ENCODE measurements around the gene THAP10. TPM values are rescaled to one million over a fixed set of nuclear protein-coding genes. Genes with fewer than 3 reads are reported as not detected.

Gene THAP10
- total and polyA plus RNA-seq, 2 donors (not counting 1 experiment from before 2014, with no cell fraction given), result 0.07 to 0.37 TPM

DNA sequence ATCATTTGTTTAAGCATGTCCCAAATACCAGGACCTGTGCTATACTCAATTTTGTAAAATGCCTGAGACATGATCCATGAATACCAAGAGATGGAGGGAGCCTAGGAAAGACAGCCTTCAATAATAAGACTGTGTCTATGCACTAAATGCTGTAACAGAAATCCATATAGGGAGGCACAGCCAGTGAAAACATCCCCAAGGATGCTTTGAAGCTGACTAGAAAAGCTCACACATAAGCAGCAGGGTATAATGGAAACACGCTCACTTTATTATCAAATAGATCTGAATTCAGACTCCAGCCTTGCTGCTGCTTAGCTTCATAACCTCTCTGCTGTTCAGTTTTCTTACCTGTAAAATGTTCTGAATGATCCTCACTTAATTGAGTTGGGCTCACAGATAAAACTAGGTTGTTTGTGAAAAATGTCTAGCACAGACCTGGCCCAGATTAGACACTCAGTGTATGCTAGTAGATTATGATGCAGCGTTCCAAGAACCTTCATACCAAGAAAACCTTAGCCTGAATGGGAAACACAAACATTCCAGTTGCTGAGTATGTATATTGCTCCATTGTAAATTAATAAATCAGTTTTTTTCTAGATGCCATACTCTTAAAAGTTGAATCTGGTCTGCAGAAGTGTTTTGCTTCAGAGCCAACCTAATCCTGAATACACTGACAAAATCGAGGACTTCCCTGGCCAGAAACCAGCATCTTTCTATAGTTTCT, 34.5 kb downstream of the THAP10 start:
- H3K9ac ChIP-seq (ENCODE audit: low read length), result no peak overlapping the region
- H3K27me3 Mint-ChIP-seq, result peaks cover 39% of the 10 kb centered on the region
- TF ChIP-seq, protein P1, sequence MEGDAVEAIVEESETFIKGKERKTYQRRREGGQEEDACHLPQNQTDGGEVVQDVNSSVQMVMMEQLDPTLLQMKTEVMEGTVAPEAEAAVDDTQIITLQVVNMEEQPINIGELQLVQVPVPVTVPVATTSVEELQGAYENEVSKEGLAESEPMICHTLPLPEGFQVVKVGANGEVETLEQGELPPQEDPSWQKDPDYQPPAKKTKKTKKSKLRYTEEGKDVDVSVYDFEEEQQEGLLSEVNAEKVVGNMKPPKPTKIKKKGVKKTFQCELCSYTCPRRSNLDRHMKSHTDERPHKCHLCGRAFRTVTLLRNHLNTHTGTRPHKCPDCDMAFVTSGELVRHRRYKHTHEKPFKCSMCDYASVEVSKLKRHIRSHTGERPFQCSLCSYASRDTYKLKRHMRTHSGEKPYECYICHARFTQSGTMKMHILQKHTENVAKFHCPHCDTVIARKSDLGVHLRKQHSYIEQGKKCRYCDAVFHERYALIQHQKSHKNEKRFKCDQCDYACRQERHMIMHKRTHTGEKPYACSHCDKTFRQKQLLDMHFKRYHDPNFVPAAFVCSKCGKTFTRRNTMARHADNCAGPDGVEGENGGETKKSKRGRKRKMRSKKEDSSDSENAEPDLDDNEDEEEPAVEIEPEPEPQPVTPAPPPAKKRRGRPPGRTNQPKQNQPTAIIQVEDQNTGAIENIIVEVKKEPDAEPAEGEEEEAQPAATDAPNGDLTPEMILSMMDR (IDR thresholded peaks at IDR 0.05), result no peak
- TF ChIP-seq EZH2 (IDR thresholded peaks at IDR 0.05; ENCODE audit: borderline replicate concordance, insufficient read depth, low read depth, low read length, poor library complexity, severe bottlenecking), result no peak
- no peak overlapping the region for H2AFZ ChIP-seq (ENCODE audit: insufficient read depth, low read depth, low read length, poor library complexity, severe bottlenecking)
- CTCF ChIA-PET, result no interaction called here
- no peaks in the 10 kb centered on the region for H3K79me2 ChIP-seq (ENCODE audit: control insufficient read depth, insufficient read depth, low read length)
- no peak for ATAC-seq (ENCODE audit: low read depth)
- no peak for DNase-seq
- no peak overlapping the region for H3K4me2 ChIP-seq (replicated peaks; ENCODE audit: low read depth, low read length, poor library complexity, severe bottlenecking)
- POLR2A ChIA-PET, result no interaction called here
- H3K27ac Mint-ChIP-seq, result no peak overlapping the region
- no peaks in the 10 kb centered on the region for H3K9me3 Mint-ChIP-seq (ENCODE audit: insufficient read depth)
- no peaks in the 10 kb centered on the region for H4K20me1 ChIP-seq (ENCODE audit: control insufficient read depth, insufficient read depth, low read length, poor library complexity, severe bottlenecking)
- intact Hi-C loops (cut with micrococcal nuclease), result no loop called here
- H3K36me3 ChIP-seq (replicated peaks in 1 of 2; ENCODE audit: control extremely low read depth in 1 of 2, control insufficient read depth in 1 of 2, extremely low read depth in 1 of 2, insufficient read depth in 2 of 2, low read length in 1 of 2), result no peaks in the 10 kb centered on the region
- H3K4me3 ChIP-seq (ENCODE audit: control extremely low read depth in 1 of 5, extremely low read depth in 1 of 5, insufficient read depth in 1 of 5, low read depth in 2 of 5, low read length in 4 of 5), result no peak overlapping the region
- H3K27ac ChIP-seq (ENCODE audit: low read length in 2 of 2), result no peak overlapping the region
- no peaks in the 10 kb centered on the region for H3K9me3 ChIP-seq (ENCODE audit: control extremely low read depth in 1 of 3, control insufficient read depth in 2 of 3, insufficient read depth in 1 of 3, low read length in 2 of 3)
- H3K4me3 Mint-ChIP-seq, result no peak overlapping the region
- peaks cover 11% of the 10 kb centered on the region for H3K4me1 Mint-ChIP-seq
- peaks cover 0 to 13% (median 6%) of the 10 kb centered on the region in 4 experiments for H3K27me3 ChIP-seq (replicated peaks in 1 of 4; ENCODE audit: control extremely low read depth in 1 of 4, control insufficient read depth in 3 of 4, insufficient read depth in 4 of 4, low read length in 3 of 4)
- peaks cover 0 to 9% of the 10 kb centered on the region in 2 donors for H3K4me1 ChIP-seq (ENCODE audit: control insufficient read depth in 2 of 2, insufficient read depth in 2 of 2, low read length in 2 of 2)
- WGBS (ENCODE audit: insufficient coverage), result 63% methylated on average over 1 of the region's 3 CpGs

DNA sequence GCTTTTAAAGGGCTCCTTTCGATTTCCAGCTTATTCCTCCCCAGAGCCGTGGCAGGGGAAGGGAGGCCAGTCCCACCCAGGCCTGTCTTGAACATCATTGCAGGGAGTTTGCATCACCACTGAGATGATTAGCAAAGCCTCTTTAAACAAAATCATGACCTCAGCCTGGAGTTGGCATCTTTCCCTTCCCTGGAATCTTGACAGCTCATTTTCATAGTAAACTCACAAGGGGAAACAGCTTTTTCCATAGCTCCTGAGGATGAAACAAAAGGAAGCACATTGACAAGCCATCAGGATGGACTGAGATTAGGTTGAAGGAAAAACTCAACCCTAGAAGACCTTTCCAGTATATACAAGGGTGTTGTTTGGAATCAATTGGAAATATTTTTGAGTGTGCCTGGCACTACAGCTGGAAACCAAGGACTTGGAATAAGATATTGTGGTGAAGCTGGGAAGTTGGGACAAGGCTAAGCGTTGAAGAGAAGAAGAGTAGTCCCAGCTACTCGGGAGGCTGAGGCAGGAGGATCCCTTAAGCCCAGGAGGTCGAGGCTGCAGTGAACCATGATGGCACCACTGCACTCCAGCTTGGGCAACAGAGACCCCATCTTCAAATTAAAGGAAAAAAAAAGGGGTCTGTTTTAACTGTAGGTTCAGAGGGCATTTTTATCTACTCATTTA, 35.2 kb downstream of the THAP10 start:
- no peak overlapping the region for H3K4me2 ChIP-seq (replicated peaks; ENCODE audit: low read depth, low read length, poor library complexity, severe bottlenecking)
- Mint-ChIP-seq H3K4me3 (no peak overlapping the region), H3K9me3 (ENCODE audit: insufficient read depth) (no peaks in the 10 kb centered on the region), H3K4me1 (peaks cover 11% of the 10 kb centered on the region), H3K27me3 (peaks cover 45% of the 10 kb centered on the region), H3K27ac (no peak overlapping the region)
- no peak overlapping the region for H3K9ac ChIP-seq (ENCODE audit: low read length)
- H3K4me1 ChIP-seq (ENCODE audit: control insufficient read depth in 2 of 2, insufficient read depth in 2 of 2, low read length in 2 of 2), result peaks cover 0 to 9% of the 10 kb centered on the region in 2 donors
- WGBS (ENCODE audit: insufficient coverage), result 96% methylated on average over 4 of the region's 5 CpGs
- H3K9me3 ChIP-seq (ENCODE audit: control extremely low read depth in 1 of 3, control insufficient read depth in 2 of 3, insufficient read depth in 1 of 3, low read length in 2 of 3), result no peaks in the 10 kb centered on the region
- no peaks in the 10 kb centered on the region for H4K20me1 ChIP-seq (ENCODE audit: control insufficient read depth, insufficient read depth, low read length, poor library complexity, severe bottlenecking)
- no peak overlapping the region for H2AFZ ChIP-seq (ENCODE audit: insufficient read depth, low read depth, low read length, poor library complexity, severe bottlenecking)
- POLR2A ChIA-PET, result no interaction called here
- CTCF ChIA-PET, result no interaction called here
- no peaks in the 10 kb centered on the region for H3K36me3 ChIP-seq (replicated peaks in 1 of 2; ENCODE audit: control extremely low read depth in 1 of 2, control insufficient read depth in 1 of 2, extremely low read depth in 1 of 2, insufficient read depth in 2 of 2, low read length in 1 of 2)
- peaks cover 0 to 17% (median 9%) of the 10 kb centered on the region in 4 experiments for H3K27me3 ChIP-seq (replicated peaks in 1 of 4; ENCODE audit: control extremely low read depth in 1 of 4, control insufficient read depth in 3 of 4, insufficient read depth in 4 of 4, low read length in 3 of 4)
- no peak overlapping the region for H3K4me3 ChIP-seq (ENCODE audit: control extremely low read depth in 1 of 5, extremely low read depth in 1 of 5, insufficient read depth in 1 of 5, low read depth in 2 of 5, low read length in 4 of 5)
- DNase-seq, result no peak
- ATAC-seq (ENCODE audit: low read depth), result no peak
- no peak overlapping the region for H3K27ac ChIP-seq (ENCODE audit: low read length in 2 of 2)
- H3K79me2 ChIP-seq (ENCODE audit: control insufficient read depth, insufficient read depth, low read length), result no peaks in the 10 kb centered on the region
- intact Hi-C loops (cut with micrococcal nuclease), result no loop called here
- TF ChIP-seq, protein P1 (IDR thresholded peaks at IDR 0.05), result no peak

Measured in B cell (primary cell).